ENCODE results near the gene POFUT2.

The POFUT2 gene

DNA sequence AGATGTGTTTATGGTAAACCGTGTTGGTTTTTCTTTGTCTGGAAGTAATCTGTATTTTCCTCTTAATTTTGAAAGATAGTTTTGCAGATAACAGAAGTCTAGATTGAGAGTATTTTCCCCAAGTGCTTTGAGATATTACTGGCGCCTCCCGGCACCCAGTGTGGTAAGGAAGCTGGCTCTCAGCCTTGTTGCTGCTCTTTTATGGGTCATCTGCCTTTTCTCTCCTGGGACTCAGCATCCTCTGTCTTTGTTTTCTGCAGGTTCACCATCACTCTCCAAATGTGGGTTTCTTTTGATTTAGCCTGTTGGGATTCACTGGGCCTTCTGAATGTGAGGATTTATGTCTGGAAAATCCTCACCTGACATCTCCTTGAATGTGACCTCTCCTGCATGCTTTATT is 37.4 kb downstream of the POFUT2 start:
- TF ChIP-seq POLR2A (IDR thresholded peaks at IDR 0.05; ENCODE audit: low read depth, low read length): no peak
- no peak for DNase-seq (ENCODE audit: insufficient read length, low spot score)
- FAIRE-seq: no peak

DNA sequence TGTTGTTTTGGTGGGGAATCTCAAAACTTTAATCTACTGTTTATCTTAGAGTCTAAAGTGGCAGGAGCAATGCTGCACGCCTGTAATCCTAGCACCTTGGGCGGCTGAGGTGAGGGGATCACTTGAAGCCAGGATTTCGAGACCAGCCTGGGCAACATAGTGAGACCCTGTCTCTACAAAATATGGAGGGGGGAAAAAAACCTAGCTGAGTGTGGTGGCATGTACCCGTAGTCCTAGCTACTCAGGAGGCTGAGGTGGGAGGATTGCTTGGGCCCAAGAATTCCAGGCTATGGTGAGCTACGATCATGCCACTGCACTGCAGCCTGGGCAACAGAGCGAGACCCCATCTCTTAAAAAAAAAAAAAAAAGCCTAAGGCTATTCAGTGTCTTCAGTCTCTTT is 38.1 kb downstream of the POFUT2 start:
- DNase-seq (ENCODE audit: insufficient read length, low spot score) (no peak), FAIRE-seq (no peak)
- no peak for TF ChIP-seq POLR2A (IDR thresholded peaks at IDR 0.05; ENCODE audit: low read depth, low read length)

DNA sequence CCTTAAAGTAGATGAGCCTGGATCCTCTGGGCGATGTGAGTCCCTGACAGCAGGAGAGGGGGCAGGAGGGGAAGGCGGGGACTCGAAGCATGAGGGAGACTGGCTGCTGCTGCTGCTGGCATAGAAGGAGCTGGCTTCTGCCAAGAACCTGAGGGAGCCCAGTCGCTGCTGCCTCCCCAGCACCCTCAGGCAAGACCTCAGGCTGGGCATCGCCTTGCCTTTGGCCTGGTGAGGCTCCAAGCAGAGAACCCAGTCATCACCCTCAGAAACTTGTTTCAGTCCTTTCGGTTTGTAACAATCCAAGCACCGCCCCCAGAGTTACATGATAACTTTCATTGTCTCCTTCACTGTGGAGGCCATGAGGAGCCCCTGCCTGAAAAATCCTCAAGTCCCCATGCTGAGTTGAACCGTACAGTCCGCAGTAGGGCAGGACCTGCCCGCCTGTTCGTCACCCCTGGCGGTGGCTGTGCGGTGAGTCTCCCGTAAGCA is 38.8 kb downstream of the POFUT2 start:
- FAIRE-seq (no peak), DNase-seq (ENCODE audit: insufficient read length, low spot score) (peak; percentile 53)

DNA sequence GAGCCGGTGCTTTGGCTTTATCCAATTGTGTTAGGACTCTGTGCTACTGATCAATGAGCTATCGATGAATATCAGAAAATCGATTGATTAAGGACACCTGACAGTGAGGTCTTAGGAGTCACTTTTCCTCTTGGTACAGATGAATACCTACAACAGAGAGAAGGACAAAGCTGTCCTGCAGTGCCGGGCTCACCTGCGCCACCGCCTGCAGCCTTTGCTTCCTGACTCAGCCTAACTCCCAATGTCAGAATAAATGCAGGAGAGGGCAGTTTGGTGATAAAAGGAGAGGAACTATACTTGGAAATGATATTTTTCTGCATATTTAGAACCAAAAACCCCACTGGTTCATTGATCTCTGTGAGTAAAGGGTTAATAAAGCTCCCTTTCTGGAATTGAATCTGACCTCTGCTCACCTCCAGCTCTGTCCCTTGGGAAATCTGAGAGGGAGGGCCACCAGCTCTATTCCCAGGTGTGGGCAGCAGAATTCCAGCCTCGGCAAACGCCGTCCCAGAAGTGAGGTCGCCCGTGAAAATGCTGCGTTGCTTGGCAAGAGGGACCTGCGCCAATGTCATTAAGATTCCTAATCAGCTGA is 39.3 kb downstream of the POFUT2 start:
- no peak for TF ChIP-seq POLR2A (IDR thresholded peaks at IDR 0.05; ENCODE audit: low read depth, low read length)
- FAIRE-seq (no peak), DNase-seq (ENCODE audit: insufficient read length, low spot score) (no peak)

More for the DNA sequence above, 38.8 kb downstream of the POFUT2 start:
- TF ChIP-seq POLR2A (IDR thresholded peaks at IDR 0.05; ENCODE audit: low read depth, low read length): no peak

DNA sequence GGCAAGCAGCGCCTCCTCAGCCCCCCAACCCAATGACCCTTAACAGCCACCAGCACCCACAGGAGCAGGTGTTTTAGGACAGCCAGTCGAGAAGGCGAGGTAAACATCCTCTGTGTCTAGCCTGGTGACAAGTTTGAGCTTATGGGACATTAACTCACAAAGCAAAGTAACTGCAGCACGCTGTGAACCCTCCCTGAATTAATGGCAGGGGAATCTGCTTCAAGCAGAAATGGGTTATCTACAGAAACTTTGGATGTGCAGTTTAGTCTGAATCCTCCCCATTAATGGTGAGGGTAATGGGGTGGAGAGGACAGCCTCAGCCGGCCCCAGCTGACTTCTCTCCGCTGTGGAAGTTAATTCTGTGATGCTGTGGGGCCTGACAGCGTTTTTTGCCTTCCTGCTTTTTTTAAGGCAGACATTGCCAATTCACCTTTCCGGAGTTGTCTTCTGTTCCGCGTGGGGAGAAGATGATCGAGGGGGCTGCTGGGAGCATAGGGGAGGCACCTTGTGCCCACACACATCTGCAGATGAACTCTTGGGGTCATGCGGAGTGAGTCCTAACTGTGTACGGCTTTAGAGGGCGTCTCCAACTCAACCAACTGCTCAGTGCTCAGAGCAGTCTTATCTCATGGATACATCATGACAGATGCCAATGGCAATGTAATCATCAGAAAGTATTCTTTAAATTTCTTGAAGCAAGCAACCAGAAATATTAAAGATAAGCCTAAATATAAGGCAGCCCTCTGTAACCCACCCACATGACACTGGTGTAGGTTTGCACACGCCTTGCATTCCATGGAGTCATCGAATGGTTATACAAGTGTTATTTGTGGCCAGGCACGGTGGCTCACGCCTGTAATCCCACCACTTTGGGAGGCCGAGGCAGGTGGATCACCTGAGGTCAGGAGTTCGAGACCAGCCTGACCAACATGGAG is 41.0 kb downstream of the POFUT2 start:
- FAIRE-seq: no peak
- no peak for TF ChIP-seq POLR2A (IDR thresholded peaks at IDR 0.05; ENCODE audit: low read depth, low read length)

DNA sequence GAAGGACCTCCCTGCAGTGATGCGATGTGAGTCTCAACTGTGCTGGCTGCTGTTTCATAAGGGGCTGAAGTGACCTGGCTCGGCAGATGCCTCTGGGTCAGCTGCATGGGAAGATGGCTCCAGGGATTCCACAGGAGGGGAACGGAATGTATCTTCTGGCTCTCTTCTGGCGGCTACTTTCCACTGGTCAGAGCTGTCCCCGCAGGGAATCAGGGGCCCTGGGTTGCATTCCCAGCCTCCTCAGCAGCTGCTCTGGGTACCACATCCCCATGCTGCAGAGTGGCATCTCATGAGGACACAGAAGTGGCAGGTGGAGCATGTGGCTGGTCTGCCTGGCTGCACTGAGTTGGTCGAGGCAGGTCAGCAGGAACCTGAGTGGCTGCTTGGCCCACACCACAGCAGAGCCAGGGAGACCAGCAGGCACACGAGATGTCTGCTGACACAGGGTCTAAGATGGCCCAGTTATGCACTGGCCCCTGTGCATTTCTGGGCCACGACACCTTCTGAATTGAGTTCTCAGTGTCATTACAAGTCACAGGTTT is 42.8 kb downstream of the POFUT2 start:
- DNase-seq (ENCODE audit: insufficient read length, low spot score): no peak
- TF ChIP-seq POLR2A (IDR thresholded peaks at IDR 0.05; ENCODE audit: low read depth, low read length): no peak

More for the DNA sequence above, 41.0 kb downstream of the POFUT2 start:
- no peak for DNase-seq (ENCODE audit: insufficient read length, low spot score)

DNA sequence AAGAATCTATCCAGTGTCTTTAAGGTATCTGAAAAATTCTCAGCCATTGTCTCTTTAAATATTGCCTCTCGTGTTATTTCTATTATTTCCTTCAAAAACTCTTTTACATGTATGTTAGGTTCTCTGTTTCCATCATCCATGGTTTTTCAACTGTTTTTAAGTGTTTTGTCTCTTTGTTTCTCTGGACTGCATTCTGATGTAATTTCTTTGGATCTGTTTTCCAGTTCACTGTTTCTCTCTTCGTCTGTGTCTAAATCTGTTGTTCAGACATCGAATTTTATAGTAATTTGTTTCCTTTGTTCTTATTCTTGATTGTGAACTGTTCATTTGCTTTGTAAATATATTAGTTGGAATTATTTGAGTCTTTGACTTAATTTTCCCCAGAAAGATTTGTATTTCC is 44.1 kb downstream of the POFUT2 start:
- DNase-seq (ENCODE audit: insufficient read length, low spot score): no peak
- TF ChIP-seq POLR2A (IDR thresholded peaks at IDR 0.05; ENCODE audit: low read depth, low read length): no peak
- FAIRE-seq: no peak

More for the DNA sequence above, 42.8 kb downstream of the POFUT2 start:
- FAIRE-seq: no peak

DNA sequence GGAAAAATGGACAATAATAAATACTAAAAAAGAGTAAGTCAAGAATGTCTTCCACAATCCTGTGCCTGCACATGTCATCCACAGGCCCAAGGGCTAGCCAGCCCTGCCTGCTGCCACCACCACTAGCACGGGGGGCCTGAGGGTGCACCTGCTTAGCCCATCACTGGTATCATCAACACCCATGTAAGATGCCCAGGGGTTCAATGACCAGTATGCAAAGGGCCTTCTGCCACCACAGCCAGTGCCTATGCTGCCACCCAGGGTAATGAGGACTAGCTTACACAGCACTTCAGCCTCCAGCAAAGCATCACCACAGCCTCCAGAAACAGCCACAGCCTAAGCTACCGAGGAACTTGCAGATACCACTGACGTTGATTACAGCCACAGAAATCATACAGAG is 46.3 kb downstream of the POFUT2 start:
- DNase-seq (ENCODE audit: insufficient read length, low spot score) (no peak), FAIRE-seq (no peak)
- TF ChIP-seq POLR2A (IDR thresholded peaks at IDR 0.05; ENCODE audit: low read depth, low read length): no peak

DNA sequence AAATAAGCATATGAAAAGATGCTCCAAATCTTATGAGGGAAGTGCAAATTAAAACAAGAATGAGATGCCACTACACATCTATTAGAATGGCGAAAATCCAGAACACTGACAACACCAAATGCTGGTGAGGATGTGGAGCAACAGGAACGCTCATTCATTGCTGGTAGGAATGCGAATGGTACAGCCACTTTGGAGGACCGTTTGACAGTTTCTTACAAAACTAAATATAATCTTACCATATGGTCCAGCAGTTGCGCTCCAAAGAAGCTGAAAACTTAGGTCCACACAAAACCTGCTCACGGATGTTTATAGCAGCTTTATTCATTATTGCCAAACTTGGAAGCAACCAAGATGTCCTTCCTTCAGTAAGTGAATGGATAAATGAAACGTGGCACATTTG is 50.3 kb downstream of the POFUT2 start:
- DNase-seq (ENCODE audit: insufficient read length, low spot score) (no peak), FAIRE-seq (no peak)
- no peak for TF ChIP-seq POLR2A (IDR thresholded peaks at IDR 0.05; ENCODE audit: low read depth, low read length)

DNA sequence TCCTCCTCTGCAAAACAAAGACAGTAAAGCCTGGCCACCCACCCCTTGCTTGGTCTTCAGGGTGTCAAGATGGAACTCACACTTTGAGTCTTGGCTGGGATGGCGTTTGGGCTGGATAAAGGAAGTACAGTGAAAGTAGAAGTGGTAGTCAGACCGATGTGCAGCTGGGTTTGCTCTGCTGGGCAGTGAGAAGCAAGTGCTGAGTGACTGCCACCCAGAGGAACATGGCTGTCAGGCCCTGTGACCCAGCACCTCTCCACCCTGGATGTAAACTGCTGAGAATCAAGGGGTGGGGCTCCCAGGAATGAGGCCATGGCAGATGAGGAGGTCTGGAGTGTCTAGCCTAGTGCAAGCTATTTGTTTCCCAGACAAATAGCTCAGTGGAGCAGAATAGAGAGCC is 51.2 kb downstream of the POFUT2 start:
- TF ChIP-seq POLR2A (IDR thresholded peaks at IDR 0.05; ENCODE audit: low read depth, low read length): no peak
- DNase-seq (ENCODE audit: insufficient read length, low spot score) (no peak), FAIRE-seq (no peak)

DNA sequence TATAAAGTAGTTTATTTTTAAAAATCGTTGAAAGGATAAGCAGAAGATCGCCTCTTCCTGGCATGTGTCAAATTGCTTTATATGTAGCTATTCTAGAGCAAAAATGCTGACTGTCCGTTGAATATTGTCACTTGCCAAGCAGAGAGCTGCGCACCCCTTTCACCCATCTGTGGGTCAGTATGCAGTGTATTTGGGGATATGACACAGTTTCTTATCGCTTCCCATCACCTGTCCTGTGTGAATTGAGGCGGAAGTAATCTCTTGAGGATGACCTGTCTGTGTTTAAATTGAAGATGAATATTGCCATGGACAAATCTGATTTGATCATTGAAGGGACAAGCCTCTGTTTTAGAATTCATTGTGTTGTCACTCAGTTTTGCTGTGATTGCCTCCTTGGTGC is 52.2 kb downstream of the POFUT2 start:
- no peak for DNase-seq (ENCODE audit: insufficient read length, low spot score)
- FAIRE-seq: no peak
- TF ChIP-seq POLR2A (IDR thresholded peaks at IDR 0.05; ENCODE audit: low read depth, low read length): no peak

DNA sequence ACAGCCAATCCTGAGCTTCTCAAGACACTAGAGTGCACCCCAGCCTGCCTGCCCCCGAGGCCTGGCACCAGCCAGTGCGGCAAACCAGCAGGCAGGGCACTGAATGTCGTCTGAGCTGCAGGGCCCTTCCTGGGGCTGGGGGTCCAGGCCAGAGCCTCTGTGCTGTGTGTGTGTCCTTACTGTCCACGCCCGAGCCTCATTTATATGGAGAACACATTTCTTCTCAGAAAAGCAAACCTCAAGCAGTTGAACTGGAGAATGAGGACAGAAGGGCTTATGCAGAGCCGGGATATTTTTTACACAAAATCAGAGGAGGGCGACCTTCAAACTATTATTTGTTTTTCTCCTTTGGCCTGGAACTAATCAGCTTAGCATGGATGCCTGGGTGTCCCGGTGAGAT is 52.7 kb downstream of the POFUT2 start:
- FAIRE-seq (no peak), DNase-seq (ENCODE audit: insufficient read length, low spot score) (no peak)
- TF ChIP-seq POLR2A (IDR thresholded peaks at IDR 0.05; ENCODE audit: low read depth, low read length): no peak

DNA sequence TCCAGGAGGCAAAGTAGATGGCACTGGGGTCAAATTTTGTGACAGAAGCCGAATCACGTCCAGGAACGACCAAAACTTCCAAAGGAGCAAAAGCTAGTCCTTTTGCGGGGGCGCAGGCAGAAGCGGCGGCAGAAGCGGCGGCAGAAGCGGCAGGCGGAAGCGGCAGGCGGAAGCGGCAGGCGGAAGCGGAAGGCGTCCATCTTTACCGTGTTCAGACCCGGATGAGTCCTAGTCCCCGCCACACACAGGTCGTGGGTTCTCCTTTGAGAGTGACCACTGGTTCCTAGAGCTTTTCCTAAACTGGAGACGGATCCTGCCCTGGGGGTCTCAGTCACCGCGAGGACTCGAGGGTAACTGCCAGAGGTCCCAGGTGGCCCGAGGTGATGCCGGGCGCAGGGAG is 53.6 kb downstream of the POFUT2 start:
- DNase-seq (ENCODE audit: insufficient read length, low spot score) (no peak), FAIRE-seq (no peak)
- no peak for TF ChIP-seq POLR2A (IDR thresholded peaks at IDR 0.05; ENCODE audit: low read depth, low read length)

DNA sequence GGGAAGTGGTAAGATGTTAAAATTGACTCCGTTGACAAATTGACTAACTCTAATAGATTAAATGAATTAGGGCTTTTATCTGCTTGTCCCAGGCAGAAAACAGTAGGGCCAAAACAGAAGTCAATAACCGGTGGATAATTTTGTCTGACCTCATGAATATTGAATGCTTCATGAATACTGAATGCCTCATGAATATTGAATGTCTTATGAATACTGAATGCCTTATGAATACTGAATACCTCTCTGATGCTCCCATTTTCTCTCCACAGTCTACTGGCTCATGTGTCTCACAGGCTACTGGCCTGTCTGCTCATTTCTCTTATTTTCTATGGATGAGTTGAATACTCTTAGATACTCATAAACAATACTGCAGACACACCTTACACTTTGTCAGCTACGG is 56.0 kb downstream of the POFUT2 start:
- DNase-seq (ENCODE audit: insufficient read length, low spot score): no peak
- no peak for FAIRE-seq
- TF ChIP-seq POLR2A (IDR thresholded peaks at IDR 0.05; ENCODE audit: low read depth, low read length): no peak
